Transverse colon (tissue), 3 donors: ENCODE data around the gene OGFRL1.

ENCODE experiments used
- EP300 ChIP-seq: sonication (generic); formaldehyde crosslinking; IDR thresholded peaks from one replicate; pipeline ENCODE4 v1.6.1; 2017; ENCODE audit warnings: antibody characterized with exemption, low read depth
- POLR2AphosphoS5 ChIP-seq, 3 donors: sonication (generic); formaldehyde crosslinking; IDR thresholded peaks; one replicate each; pipeline ENCODE4 v1.6.1; 2016; ENCODE audit warnings: antibody characterized with exemption in 3 of 3

GRCh38 chr6:71252410-71252809 lies 36.2 kb upstream of the OGFRL1 start:
- TF ChIP-seq POLR2AphosphoS5 (IDR thresholded peaks at IDR 0.05) (no peak), EP300 (no peak)
